ENCODE measurements around the gene CNTFR.

Gene CNTFR

DNA sequence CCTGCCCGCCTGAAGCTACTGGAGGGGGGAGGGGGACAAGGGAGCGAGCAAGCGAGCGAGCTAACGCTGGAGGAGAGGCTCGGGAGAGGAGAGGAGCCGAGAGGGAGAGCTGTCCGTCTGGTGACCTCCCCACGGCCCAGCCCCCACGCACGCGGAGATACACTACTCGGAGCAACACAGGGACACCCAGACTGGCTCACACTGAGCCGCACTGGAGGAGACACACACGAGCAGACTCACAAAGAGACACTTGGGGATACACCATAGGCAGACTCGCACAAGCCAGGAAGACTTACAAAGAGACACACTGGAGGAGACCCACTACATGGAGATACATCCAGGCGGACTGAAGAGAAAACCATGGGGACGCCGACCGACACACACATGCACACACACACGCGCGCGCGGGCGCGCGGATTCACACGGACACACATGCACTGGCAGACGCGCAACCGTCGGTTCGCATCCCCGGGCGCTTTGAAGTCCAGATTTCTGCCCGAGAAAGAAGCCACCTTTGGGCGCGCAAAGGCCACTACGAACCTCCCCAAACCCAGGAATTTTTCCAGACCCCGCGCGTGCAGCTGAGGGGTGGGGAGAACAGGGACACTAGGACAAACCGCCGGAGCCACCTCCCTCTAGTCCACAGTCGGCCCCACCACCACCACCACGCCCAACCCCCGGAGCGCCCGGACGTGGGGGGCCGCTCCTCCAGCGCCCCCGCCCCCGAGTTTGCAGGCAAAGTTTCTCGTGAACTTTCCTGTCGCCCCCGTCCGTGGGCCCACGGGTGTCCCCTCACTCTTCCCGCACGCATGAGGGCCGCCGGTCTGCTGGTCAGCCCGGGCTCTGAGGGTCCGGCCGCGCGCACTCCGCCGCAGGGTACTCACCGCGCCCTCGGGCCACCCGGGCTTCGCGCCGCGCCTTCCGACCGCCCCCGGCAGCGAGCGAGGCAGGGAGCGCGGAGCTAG, 571 bp downstream of the CNTFR start:
- DNase-seq = no peak

DNA sequence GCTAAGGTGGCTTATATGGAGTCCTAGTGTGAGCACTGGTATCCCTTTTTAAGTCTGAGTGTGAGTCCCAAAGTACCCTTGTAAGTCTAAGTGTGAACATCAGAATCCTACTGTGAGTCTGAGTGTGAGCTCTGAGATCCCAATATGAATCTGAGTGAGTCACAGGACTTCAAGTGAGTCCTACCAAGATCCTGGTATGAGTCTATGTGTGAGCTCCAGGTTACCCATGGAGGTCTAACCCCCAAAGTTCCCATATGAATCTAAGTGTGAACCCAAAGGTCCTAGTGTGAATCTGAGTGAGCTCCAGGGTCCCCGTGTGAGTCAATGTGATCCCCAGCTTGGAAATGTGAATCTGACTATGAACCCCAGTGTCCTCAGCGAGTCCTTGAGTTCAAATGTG, 2.3 kb downstream of the CNTFR start:
- no peak for DNase-seq

GRCh38 chr9:34585946-34586669, 3.4 kb downstream of the CNTFR start:
- DNase-seq = no peak

- DNase-seq = no peak
Measured at GRCh38 chr9:34584970-34585369, 4.6 kb downstream of the CNTFR start.

DNA sequence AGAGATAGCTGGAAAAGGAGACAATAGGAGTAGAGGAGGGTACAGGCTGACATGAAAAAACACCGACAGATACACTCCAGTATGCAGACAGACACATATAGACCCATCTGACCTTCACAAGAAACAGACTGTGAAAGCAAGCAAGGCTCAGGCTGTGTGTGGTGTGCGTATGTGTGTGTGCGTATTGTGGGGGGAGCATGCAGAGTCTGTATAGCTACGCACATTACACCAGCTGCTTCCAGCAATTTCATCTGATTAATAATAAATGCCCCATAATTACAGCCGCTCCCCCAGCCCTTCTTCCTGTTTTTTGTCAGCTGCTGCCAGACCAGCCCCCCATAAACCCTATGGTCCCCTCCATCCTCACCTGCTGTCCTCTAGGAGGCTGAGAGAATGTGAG, 6.7 kb downstream of the CNTFR start:
- DNase-seq = no peak

GRCh38 chr9:34581318-34581717, 8.2 kb downstream of the CNTFR start:
- DNase-seq = no peak

- DNase-seq = no peak
Measured at GRCh38 chr9:34580358-34580757, 9.2 kb downstream of the CNTFR start.

DNA sequence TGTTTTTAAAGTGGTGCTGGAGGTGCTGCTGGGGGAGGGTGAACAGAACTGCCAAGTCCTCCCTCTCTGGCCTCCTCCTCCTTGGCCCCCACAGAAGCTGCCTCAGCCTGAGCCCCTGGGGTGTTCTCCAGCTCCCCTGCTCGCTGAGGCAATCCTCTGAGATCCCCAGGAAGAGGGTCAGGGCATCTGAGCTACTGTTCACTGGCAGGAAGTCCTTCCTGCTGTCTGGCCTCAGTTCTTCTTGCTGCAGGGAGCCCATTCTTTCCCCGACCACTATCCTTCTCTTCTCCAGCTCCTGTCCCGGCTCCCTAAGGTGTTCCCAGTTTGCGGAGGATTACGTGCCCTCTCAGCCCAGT, 9.7 kb downstream of the CNTFR start:
- DNase-seq = no peak

DNA sequence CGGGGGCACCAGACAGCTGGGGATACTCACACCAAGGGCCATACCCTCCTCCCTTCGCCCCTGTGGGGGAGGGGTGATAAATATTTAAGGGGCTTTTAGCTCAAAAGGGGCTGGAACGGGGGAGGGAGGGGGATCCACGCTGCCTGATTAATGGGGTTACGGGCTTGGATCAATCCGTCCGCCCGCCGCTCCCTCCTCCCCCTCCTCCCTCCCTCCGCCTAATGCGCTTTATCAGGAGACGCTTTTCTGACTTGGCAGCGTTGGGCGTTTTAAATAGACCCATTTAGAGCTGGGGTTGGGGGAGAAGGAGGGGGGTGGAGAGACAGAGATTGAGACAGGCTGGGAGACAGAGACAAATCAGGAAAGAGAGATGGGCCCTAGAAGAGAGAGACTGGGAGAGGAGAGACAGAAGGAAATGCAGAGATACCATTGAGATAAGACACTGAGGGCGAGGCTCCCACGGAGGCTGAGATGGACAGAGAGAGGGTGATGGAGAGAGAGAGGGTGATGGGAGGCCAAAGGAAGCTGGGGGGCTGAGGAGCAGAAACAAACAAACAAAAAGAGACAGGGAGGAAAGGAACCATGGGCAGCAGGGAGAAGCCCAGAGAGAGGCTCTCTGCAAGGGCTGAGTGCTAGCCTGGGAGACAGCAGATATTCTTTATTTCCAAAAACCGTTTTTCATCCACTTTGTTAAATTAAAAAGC, 10.3 kb downstream of the CNTFR start:
- DNase-seq = no peak

DNA sequence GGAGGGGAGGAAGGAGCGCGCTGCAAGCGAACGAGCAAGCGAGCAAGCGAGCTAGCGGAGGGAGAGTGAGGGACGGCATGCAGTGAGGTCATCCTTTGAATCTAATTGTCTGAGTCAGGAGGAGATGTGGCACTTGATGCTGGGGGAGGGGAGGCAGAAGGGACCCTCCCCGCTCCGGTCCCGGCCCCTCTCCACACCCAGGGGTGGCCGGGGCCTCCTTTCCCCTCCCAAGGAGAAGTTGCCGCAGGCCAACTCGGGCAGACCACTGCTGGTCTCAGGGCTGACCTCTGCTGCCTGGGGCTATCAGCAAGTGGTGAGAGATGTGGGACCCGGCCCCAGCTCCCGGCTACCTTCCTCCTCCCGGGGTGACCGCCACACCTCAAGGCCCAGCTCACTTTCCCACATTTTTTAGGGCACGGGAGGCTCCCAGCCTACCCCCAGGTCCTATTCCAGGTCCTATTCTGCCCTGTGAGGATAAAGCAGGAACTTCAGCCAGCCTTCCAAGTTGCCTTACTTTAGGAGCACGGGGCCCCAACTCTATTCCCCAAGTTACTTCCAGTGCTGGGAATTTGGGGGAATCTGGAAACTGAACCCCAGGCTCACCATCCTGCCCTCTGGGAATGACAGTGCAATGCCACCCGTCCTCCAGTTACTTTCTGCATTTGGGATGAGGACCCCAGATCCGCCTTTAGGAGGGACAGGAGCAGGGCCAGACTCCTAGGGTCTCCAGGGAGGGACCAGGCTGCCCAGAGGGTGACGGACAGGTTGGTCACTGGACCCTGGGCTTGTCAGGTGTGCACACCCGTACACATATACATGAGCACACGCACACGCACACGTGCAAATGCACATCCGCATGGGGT, 11.1 kb downstream of the CNTFR start:
- DNase-seq = no peak

DNA sequence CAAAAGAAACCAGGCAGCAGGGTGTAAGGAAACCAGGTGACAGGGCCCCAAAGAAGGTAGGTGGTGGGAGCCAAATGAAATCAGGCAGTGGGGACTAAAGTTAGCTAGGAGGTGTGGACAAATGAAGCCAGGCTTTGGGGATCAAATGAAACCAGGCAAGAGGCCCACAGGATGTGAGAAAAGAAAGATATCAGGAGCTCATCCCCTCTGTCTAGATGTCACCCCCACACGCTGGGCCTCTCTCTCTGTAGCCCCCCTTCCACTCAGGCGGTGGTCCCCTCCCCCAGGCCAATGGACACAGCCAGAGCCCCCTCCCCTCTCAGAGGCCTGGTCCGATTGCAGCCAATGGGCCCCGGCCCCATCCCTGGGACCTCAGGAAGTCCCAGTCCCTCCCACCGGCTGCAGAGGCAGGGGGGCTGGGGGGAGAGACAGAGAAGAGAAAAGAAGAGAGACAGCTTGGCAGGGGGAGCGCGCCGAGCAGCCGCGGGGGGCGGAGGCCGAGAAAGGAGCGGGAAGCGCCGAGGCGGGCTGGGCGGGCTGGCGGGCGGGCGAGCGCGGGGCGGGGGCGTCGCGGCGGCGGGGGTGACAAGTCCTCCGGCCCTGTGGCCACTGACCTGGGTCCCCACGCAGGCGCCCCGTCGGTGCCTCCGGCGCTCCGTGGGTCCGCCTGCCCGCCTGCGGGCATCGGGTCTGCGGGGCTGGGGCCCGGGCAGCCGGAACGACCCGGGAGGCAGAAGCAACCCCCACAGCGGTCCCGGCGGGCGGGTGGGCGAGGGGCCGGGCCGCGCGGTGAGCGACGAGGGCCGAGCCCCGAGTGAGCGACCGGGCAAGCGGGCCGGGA, 11.9 kb downstream of the CNTFR start:
- no peak for DNase-seq

DNA sequence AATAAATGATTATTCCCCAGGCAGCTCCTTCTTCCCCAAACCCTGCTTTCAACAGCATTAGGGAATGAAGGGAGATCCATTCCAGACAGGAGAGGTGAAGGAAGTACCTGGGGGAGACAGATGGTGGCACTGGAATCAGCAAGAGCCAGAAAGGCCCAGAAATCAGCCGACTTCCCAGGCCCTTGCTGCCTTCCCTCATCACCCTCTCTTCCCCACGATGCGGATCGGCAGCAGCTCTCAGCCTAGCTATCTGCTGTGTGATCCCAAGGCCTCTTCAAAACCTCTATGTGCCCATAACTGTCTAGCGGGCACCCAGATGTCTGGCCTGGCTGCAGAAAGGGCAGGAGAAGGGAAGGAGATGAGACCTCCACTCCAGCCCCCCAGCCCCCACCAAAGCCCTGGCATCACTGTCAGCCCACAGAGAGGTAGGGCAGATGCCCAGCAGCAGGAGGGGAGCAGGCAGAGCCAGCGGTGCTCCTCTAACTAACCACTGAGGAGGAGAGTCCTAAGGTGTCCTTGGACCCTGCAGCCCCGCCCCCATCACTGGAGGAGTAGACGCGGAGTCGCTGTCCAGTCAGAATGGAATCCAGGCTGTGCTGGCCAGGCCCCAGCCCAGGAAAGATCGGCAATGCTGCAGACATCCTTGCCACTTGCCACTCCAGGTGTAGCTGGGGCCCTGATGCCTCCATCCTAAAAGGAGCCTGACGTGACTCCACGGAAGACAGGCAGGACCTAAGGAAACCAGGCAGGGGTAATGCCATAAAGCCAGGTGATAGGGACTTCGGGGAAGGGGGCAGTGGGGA, 12.7 kb downstream of the CNTFR start:
- DNase-seq = no peak

DNA sequence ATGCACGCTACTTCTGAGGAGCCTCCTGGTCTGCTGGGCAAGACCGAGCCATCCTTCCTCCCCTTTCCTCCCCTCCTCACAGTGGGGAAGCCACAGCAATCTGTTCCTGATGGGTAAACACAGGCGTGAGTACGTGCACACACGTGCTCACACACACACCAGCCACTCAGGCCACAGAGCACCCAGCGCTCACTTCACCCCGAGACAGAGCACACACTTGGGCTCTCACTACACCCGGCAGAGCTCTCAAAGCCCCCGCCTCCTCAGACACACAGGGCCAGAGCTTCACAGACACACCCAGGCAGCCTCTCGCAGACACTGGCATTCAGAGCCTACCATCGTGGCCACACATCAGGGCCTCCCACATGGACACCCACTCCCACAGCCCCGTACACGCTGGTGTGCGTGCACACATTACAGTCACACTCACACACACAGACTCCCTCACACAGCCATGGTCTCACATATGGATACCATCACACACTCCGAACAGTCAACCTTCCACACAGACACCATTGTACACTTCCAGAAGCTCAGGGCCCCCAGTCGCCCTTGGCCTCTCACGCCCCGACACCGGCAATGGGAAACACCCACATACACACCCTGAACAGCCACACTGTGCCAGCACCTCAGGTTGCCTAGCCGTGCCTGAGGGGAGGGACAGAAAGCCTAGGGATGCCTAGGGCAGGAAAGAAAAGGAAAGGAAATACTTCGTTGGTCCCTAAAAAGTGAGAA, 13.5 kb downstream of the CNTFR start:
- DNase-seq = no peak

DNA sequence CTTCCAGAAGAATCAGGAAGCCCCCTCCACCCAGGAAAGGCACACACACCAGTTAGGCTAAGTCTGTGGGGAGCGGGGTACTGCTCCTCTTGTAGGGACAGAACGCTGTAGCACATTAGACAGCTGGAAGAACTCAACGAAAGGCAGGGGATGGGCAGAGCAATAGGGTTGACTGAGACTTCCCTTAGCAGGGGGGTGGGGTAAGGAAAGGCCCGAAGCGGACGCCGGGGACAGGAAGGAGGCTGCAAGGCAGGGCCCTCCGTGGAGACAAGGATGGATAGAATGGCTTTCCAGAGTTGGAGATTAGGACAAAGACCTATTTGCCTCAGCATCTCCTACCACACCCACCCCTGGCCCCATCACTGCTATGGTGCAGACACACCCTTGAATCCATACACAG, 14.3 kb downstream of the CNTFR start:
- DNase-seq = no peak

- DNase-seq = no peak
Measured at GRCh38 chr9:34574571-34574970, 15.0 kb downstream of the CNTFR start.

DNA sequence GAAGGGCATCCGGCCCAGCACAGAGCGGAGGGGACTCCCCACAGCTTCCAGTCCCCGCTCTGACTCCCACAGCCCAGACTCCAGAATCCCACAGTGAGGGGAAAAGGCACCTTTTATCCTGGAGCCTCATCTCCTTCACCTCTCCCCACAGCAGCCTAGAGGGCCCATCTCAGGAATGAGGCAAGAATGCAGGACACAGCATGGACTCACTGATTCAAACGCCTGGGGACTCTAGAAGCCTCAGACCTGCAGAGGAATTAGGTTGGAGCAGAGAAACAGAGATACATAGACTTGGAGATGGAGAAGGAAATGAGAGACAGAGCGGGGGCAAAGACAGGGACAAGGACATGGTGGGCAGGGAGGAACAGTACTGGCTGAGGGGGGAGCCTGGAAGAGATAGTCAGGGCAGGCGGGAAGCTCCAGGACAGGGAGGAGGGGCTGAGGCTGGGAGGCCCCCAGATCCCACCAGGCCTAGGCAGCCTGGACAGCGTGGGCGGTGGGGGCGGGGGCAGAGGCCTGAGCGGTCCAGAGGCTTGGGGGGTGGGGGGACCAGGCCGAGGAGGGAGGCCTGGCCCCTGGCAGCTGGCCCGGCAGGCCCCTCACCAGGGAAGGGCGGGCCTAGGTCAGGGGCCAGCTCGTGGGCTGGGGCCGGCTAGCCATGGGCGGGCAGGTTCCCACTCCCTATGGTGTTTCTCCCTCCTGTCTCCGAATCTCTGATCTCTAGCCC, 15.8 kb downstream of the CNTFR start:
- no peak for DNase-seq

DNA sequence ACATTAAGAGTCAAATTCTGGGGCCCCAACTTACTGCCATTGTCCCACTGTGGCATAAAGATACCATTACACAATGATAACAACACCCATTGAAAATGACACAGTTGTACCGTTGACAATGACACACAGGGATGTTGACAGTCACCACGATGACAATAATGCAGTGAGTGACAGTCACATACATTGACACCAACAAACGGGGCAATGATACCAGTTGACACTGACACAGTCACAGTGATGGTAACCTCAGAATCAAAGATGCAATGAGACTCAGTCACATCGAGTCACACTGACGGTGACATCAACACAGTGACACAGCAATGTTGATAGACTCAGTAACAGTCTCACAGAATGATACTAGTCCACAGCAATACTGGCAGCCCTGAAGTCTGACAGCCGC, 16.9 kb downstream of the CNTFR start:
- DNase-seq = no peak

DNA sequence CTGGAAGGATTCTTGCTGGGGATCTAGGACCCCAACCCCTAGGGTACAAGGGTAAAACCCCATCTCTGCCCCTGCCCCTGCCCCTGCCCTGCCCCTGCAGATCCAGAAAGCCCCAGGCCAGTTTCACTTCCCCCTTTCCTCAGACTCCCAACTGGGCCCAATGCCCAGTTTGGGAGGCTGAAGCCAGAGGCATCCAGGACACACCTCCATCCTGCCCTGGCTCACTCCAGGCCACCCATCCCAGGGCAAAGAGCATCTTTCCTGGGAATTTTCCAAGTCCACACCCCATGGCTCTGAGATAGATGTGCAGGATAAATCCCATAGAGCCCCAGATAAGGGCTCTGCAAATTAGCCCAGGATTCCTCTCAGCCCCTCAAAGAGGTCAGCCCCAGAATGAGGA, 17.4 kb downstream of the CNTFR start:
- DNase-seq = no peak

DNA sequence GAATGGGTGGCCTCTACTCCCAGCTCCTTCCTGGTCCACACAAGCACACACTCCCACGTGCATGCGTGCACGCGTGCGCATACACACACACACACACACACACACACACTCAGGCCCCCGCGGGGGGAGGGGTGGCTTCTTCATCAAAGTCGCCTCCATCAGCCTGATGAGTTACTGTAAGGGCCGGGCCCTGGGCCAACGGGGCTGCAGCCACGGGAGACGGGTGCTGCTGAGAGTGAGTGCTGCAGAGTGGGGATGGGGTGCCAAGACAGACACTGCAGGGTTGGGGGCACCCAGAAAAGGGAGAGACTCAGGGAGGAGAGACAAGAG, 18.1 kb downstream of the CNTFR start:
- no peak for DNase-seq

Measured in T-helper 1 cell (primary cell).